HCEC 1CT (cell line): ENCODE data around the gene PPFIA2.

Experiments used
- DNase-seq: peaks from one replicate; pipeline ENCODE4 v3.0.0-alpha.2; 2017

Gene PPFIA2

GRCh38 chr12:81542065-81543010 is 216.8 kb downstream of the PPFIA2 start:
- no peak for DNase-seq

DNA sequence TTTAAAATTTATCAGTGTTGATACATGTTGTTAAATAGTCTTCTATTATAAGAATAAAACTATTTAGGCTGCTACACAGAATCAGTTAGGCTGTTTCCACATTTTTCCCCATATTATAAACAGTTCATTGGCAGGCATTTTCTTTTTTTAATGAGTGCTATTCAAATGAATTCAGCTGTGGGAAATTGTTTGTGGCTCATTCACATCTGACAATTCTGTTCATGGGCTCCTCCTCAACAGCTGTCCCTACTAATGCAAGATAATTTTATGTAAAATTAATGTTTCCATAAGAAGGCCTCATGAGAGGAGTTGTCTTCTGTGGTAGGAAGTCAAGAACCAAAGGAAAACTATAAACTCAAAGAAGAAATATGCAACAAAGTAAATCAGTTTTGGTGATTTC is 218.0 kb downstream of the PPFIA2 start:
- DNase-seq, result no peak

- DNase-seq, result no peak
Observed at GRCh38 chr12:81539279-81539678, 219.9 kb downstream of the PPFIA2 start.

DNA sequence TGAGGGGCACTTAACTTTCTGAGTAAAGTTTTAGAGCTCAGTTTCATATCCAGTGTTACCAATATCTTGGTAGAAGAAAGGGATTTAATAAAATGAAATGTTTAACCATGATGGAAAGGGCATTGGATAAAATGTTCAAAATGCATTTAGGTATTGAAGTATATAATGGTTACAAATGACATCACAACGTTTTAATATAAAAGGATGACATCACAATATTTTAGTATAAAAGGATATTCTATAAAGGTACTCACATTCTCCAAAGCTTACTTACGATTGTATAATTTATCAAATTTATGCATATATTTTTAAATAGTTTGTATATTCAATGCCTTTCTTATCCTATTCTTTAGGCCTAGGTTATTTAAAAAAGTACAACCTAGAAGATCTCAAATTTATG is 226.1 kb downstream of the PPFIA2 start:
- no peak for DNase-seq

DNA sequence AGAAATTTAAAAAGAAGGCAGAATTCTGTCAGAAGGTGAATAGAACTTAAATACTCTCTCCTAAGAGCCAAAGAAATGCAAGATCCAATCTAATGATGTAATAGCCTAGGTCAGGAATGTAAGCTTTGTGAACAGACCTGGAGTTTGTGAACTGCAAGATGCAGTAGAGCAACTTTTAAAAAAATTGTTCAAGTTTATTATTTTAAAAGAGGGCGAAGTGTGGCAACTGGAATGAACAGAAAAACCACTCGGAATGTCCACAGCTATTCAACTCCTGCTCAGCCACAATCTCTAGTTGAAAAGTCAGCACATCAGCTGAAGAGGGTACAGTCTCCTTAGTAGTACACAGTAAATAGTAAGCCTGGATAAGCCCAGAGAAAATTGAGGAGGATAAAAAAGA is 228.8 kb downstream of the PPFIA2 start:
- no peak for DNase-seq

DNA sequence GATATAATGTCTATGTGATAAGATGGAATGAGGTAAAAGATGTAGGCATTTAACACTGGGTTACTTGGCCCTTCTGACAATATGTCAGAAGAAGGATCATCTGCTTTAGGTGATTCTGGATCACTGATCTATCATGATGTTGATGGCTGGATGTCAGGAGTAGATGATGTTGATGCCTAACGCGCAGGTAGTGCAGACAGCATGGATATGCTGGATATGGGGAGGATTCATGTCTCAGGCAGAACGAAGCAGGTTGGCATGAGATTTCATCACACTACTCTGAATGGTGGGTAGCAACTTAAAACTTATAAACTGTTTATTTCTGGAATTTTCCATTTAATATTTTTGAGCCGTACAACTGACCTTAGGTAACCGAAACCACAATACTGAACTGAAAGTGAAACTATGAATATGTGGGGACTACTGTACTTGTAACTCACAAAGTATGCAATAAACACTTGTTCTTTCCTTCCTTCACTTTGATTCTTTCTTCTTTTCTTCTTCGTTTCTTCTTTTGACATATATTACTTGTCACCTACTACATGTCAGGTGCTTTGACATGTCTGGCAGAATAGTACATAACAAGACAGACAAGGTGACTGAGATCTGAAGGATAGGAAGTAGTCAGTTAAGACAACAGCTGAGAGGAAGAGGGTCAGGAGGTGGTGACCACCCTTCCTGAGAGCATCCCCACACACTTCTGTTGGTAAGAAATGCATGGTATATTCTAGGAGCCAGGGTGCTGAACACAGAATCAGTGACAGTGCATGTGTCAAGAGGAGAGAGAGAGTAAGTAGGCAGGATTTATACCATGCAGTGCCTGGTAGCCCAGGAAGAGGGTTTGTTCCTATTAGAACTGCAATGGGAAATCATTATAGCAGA is 238.8 kb downstream of the PPFIA2 start:
- no peak for DNase-seq

DNA sequence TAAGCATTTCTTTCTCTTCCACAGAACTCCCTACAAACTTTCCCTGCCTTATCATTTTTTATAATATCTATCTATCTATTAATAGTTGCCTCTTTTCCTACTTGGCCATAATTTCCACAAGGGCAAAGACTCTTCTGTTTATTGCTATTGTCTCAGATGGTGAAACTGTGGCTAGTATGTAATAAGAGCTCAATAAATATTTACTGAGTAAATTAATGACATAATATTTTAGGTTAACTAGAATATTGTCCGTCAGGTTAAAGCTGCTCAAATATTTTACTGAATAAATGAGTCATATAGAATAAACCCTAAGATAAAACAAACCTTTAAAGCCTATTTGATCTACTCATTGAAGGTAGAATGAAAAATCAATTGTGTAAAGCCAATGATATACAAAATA is 240.5 kb downstream of the PPFIA2 start:
- DNase-seq, result no peak

DNA sequence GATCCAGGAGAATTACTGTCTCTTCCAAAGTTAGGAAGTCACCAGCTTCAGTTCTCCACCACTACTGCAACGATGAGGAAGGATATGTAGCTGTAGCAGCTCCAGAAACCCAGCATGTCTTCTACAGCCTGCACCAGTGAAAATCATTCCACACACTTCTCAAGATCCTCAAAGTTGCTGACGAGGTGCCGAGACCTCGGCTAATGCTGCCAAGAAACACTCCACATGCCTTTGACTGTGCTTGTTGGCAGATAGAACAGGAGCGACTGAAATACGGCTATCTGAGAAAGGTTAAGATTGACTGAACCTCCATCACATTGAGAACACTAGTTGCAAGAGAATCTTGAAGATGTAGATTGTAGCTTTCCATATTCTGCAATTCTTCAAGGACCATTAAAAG is 241.9 kb downstream of the PPFIA2 start:
- DNase-seq, result no peak

DNA sequence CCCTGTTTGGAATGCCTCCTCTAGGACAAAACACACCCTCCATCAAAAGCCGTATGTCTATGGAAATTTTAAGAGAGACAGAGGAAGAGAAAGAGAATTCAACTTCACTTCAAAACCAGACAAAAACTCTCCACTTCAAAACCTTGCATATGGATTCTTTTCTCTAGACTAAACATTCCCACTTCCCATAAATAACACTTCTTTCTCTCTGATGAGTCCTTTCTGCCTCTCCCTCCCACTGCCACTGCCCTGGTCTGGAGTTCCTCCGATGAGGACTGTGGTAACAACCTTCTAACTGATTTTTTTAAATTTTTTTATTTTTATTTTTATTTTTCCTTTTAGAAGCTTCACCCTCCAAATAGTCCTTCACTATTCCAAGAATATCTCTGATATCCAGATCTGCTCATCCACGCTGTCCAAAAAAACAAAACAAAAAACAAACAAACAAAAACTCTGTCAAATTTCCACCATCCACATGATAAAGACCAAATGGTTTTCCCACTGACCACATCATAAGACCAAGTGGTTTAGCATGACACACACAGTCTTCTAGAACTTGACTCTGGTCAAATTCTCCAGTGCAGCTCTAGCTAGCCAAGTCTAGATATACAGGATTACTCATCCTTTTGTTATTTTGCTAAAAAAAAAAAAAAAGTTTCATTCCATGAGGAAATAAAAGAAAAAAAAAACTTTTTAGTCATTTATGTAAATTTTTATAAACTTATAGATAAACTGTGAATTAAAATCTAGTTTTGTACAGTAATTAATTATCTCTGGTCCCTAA is 256.0 kb downstream of the PPFIA2 start:
- peak; percentile 73 for DNase-seq

DNA sequence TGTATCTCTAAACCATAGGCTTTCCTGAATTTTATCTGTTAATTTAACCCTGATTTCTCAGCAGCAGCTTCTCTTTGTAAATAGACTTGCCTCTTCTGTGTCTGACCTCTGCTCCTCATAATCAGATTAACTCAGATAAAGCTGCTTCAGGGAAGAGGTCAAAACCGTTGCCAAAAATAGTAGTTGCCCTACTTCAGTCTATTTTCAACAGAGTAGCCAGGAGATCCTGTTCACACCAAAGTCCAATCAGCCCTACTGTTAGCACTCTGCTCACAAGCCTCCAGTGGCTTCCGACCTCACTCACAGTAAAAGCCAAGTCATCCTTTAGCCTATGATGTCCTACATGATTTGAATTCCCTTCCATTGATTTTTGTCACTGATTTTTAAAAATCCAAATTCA is 258.4 kb downstream of the PPFIA2 start:
- DNase-seq, result no peak

GRCh38 chr12:81499809-81500208 is 259.3 kb downstream of the PPFIA2 start:
- no peak for DNase-seq

DNA sequence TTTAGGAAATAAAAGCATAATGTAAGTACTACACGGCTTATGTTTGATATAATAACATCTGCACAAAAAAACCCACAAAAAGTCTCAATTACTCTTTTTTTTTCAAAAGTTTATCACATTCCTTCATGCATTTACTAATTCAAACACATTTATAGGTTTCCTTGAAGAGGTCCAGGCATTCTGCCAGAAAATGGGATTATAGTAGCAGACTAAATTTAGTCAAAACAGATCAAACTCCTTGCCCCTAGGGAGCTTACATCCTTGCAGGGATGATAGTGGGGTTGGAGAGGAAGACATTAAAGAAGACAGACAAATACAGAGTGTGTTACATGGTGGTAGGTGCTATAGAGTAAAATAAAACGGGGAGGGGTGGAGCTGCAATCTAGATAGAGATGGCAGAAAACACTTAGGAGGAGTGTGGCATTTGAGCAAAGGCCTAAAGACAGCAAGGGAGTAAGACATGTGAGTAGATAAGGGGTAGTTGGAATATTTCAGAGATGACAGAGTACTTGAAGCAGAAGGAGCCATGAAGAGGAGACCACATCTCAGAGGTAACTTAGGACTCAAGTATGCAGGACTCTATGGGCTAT is 266.9 kb downstream of the PPFIA2 start:
- no peak for DNase-seq

- no peak for DNase-seq
Observed at GRCh38 chr12:81472934-81473333, 286.2 kb downstream of the PPFIA2 start.

- DNase-seq, result no peak
Observed at GRCh38 chr12:81470923-81471322, 288.2 kb downstream of the PPFIA2 start.

DNA sequence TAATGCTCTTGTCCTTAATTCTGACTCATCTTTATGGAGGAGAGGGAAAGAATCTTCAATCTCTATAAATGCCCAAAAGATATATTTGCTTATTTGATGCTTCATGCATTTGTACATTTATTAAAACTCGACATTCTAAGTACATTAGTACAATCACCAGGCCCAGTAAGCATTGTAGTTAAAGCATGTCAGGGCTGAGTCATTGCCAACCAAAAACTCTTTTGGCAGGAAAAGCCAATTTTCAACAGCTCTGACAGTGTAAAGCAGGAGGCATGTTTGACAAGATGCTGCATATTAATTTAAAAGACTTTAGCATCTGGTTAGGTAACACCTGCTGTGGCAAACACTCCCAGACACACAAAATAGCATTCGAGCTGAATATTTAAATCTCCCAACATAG is 290.9 kb downstream of the PPFIA2 start:
- DNase-seq, result peak; percentile 37

DNA sequence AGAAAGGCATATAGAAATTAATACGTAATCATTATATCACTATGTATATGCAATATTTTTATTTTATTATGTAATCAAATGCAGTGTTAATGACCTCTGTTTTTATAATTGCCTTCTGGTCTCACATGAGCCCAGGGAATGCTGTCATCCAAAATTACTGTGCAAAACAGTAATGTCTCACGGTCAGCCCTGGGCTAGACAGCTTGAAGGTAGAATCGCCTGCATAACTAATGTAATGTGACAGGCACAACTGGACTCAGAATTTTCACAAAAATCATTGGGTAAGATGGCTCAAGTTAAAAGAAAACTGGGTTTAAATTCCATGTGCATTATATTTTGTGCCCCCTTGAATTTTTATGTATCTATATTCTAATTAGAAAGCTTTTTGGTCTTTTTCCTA is 293.3 kb downstream of the PPFIA2 start:
- DNase-seq, result no peak

- no peak for DNase-seq
Observed at GRCh38 chr12:81465191-81465590, 294.0 kb downstream of the PPFIA2 start.

- no peak for DNase-seq
Observed at GRCh38 chr12:81461163-81461562, 298.0 kb downstream of the PPFIA2 start.

DNA sequence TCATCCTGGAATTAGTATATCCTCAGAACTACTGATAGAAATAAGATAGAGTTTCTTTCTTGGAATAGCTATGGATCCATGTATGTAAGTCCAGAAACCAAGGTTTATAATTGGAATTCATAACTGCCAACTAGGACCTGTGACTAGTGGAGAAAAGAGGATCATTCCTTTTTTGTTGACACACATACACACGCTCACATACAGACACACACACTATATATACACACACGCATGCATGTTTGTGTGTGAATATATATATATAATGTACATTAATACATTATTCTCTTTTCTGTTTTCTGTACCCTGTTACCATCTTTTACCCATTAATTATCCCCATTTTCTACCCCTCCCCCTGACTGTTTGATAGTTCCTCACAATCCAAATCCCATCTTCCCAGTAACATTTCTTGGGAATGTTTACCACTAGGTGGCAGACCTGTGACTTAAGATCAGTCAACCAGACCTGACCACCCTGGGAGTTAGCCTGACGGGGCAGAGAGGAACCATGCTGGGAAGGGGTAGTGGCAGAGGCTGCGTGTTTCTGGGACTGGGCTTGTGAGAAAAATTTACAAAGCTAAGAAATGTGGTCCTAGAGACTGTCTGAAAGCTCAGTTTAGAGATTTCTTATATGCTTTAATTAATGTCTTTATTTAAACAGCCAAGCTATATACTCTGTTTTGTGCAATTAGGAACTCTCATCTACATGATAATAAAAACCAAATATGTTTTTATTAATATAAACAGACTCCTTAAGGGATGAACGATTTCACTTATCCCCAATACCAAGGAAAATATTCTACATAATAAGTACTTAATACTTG is 308.0 kb downstream of the PPFIA2 start:
- DNase-seq, result peak; percentile 60

- no peak for DNase-seq
Observed at GRCh38 chr12:81441629-81442028, 317.5 kb downstream of the PPFIA2 start.

- DNase-seq, result no peak
Observed at GRCh38 chr12:81440001-81440400, 319.1 kb downstream of the PPFIA2 start.

DNA sequence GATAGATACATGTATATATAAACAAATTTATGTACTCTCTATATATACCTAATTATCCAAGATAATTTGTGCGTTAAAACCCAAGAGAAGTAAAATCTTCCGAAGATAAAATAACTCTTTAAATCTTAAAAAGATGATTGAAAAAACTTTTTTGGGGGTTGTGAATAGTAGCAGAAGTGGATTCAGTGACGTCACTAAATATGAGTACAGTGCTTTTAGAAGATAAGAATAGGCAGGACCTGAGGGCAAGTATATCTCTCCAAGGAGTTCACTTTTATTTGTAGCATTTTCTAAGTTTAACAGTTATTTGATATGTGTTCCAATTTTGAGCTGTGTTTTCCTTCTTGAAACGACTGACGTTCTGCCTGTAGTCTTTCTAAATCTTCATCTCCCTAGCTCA is 319.8 kb downstream of the PPFIA2 start:
- no peak for DNase-seq
